AG09309 (cell line): ENCODE results near the gene NLRP9.

Experiments used
- DNase-seq: peaks from one replicate; pipeline ENCODE4 v3.0.0-alpha.2; 2010; ENCODE audit warnings: low read depth
- H3K4me3 ChIP-seq: 2 replicates; pipeline ENCODE4 v1.5.1; 2011; ENCODE audit warnings: mild to moderate bottlenecking, low read depth, low read length, moderate library complexity; ENCODE audit not compliant: control insufficient read depth
- TF ChIP-seq, protein P1 (sequence below): IDR thresholded peaks from 2 replicates; pipeline ENCODE4 v1.5.1; 2011; ENCODE audit warnings: mild to moderate bottlenecking, low read depth, low read length, inconsistent platforms; ENCODE audit not compliant: insufficient read depth, control insufficient read depth; ENCODE audit errors: missing control alignments

Gene NLRP9

DNA sequence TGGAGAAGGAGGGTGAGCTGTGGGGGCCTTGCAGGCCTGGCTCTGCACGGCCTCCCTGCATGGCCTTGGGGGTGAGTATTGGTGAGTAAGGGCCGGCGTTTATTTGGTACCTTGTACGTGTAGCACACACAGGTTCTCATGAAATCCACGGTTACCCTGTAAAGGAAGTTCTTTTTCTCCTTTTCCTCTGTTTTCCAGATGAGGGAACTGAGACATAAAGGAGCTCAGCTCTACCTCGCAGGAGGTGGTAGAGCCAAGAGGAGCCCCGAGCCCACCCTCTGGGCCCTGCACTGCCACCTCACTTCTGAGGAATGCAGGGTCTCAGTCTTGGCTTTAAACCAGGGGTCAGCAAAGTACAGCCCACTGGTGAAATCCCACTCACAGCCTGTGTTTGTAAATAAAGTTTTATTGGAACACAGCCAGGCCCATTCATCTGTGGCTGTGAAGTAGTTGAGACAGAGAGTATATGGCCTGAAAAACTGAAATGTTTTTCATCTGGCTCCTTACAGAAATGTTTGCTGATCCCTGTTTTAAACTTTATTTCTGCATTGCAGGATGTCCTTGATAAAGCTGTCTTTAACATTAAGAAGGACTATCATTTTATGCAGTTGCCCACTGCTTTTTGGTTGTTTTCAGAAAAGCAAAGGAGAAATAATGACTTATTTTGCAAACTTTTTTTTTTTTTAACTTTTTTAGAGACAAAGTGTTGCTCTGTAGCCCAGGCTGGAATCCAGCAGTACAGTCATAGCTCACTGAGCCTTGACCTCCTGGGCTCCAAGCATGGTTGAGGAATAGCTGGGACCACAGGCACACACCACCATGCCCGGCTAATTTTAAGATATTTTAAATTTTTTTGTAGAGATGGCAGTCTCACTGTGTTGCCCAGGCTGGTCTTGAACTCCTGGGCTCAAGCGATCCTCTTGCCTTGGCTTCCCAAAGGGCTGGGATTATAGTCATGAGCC lies 56.8 kb downstream of the NLRP9 start:
- no peak overlapping the region for H3K4me3 ChIP-seq
- no peak for DNase-seq
- TF ChIP-seq, protein P1, sequence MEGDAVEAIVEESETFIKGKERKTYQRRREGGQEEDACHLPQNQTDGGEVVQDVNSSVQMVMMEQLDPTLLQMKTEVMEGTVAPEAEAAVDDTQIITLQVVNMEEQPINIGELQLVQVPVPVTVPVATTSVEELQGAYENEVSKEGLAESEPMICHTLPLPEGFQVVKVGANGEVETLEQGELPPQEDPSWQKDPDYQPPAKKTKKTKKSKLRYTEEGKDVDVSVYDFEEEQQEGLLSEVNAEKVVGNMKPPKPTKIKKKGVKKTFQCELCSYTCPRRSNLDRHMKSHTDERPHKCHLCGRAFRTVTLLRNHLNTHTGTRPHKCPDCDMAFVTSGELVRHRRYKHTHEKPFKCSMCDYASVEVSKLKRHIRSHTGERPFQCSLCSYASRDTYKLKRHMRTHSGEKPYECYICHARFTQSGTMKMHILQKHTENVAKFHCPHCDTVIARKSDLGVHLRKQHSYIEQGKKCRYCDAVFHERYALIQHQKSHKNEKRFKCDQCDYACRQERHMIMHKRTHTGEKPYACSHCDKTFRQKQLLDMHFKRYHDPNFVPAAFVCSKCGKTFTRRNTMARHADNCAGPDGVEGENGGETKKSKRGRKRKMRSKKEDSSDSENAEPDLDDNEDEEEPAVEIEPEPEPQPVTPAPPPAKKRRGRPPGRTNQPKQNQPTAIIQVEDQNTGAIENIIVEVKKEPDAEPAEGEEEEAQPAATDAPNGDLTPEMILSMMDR: no peak

DNA sequence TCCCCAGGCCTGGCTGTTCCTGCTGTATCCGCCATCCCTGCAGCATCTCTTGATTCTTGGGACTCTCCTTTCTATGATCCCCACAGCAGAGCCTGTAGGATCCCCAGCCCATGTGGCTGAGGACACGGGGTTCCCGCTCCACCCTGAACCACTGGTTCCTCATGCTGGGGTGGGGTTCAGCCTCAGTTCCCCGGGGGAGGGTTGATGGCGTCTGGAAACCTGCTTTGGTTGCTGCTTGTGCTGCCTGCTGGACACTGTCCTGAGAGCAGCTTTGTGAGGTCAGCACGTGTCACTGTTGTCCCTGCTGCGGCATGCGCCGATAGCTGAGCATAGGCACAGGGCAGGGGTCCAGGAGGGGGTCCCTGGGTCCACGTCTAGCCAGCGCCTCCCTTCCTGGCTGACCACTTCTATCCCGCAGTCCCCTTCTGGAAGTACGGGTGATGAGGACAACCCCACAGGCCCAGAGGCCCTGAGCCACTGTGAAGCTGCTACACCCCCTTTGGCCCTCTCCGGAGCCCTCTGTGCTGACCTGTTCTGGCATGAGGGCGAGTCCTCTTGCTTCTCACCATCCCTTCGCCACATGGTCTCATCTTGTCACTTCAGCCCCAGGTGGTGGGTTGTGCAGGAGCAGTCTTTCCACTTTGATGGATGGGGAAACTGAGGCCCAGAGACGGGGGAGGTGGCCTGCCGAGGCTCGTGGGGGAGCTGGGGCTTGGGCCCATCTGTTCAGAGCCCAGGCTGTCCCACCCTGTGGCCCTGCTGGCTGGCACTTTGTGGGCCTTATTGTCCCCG lies 57.7 kb downstream of the NLRP9 start:
- no peak for DNase-seq
- H3K4me3 ChIP-seq: no peak overlapping the region
- TF ChIP-seq, protein P1: no peak

DNA sequence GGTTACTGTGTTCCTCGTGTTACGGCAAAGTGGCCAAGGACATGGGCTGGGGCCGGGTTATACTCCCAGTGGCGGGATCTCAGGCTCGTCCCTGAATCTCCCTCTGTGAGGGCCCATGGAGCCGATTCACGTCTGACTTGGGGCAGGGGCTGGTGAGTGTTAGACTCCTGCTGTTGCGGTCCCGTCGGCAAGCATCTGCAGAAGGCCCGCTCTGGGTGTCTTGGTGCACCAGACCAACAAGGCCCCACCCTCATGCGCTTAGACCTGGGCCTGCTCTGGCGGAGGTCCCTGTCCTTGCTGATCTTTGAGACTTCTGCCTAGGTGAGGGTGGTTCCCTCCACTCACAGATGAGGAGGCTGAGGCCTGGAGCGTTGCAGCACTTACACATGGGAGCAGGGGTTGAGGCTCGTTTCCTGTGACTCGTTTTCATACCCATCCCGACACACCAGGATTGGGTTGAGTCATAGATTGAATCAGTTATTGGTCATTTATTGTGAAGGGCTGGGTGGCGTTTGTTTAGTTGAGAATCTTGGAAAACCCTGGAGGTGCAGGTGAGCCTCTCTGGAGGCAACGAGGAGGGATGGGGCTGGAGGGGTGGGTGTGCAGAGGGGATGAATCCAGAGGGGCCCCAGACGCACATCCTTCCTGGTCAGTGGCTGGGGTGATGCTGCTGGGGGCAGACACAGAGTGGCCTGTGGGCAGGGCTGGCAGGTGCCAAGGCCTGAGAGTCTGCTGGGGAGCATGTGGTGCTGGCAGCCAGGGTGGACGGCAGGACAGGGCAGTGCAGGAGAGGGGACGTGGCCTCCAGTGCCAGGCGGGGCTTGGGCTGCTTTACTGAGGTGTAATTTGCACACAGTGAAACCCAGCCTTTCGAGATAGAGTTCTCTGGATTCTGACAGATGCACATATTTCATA lies 58.6 kb downstream of the NLRP9 start:
- TF ChIP-seq, protein P1: no peak
- no peak for DNase-seq
- H3K4me3 ChIP-seq: no peak overlapping the region

DNA sequence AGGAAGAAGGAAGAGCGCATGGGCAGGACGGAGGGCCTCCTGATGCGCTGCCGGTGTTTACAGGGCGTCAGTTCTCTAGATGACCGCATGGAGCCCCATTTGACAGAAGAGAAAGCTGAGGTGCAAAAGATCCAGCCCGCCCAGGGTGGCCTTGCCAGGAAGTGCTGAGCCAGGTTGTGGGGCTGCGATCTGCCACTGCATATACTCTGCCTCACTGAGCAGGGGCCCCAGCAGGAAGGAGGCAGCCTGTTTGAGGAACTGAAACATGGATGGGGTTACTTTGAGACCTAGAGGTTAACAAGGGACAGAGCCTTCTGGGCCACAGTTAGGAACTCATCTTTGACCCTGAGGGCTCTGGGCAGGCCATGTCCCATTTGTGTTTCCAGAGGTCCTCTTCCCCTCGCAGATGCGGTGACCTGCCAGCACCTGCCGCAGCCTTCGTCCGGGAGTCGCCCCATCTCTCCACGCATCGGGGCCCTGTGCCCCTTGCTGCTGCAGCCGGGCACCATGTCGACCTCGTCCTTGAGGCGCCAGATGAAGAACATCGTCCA lies 60.0 kb downstream of the NLRP9 start:
- DNase-seq: no peak
- H3K4me3 ChIP-seq: no peak overlapping the region
- TF ChIP-seq, protein P1: no peak

DNA sequence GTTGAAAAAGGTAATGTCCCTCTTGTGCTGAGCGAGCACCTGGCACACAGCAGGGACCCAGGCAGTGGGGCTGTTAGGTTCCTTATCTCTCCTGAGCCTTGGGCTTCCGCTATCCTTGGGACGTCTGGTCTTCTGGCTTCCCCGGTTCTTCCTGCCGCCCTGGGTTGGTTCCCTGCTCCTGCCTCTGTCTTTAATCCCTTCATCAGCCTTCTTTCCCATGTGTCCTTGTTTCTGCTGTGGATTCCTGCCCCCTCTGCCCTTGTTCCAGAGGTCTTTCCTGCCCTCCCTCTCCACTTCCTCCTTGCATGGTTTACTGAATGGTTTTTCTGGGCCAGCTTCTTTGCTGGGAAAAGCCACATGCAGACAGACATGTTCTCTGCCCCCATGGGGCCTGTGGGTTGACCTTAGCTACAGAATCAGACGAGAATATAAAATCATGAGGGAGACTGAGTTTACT lies 60.6 kb downstream of the NLRP9 start:
- TF ChIP-seq, protein P1: no peak
- no peak for DNase-seq

More for the DNA sequence above, 60.6 kb downstream of the NLRP9 start:
- H3K4me3 ChIP-seq: no peak overlapping the region
